Ovary (tissue), 9 donors: Measurements from ENCODE around the gene CD8B2. TPM values are rescaled to one million over a fixed set of nuclear protein-coding genes. Genes with fewer than 3 reads are reported as not detected.

Experiments used
- DNase-seq, 5 donors: peaks; one replicate each; pipeline ENCODE4 v3.0.0-alpha.2; 2019 to 2020
- H3K27ac ChIP-seq, 2 donors: fragments of 200-600 bp; one replicate each; pipeline versions ENCODE4 v1.5.1 to v1.8.0; 2019 to 2022
- H3K27me3 ChIP-seq: fragments of 200-600 bp; one replicate; pipeline ENCODE4 v1.8.0; 2022
- H3K36me3 ChIP-seq: fragments of 200-600 bp; sonication (generic); one replicate; pipeline ENCODE4 v1.5.1; 2019
- H3K4me1 ChIP-seq: one replicate; pipeline ENCODE4 v1.8.1; 2013; ENCODE audit warnings: mild to moderate bottlenecking, moderate library complexity; ENCODE audit not compliant: insufficient read depth
- H3K4me3 ChIP-seq: fragments of 200-600 bp; sonication (generic); one replicate; pipeline ENCODE4 v1.5.1; 2017
- H3K9me3 ChIP-seq, 2 donors: fragments of 200-600 bp in 1 of 2; sonication (generic) in 1 of 2; one replicate each; pipeline versions ENCODE4 v1.5.1 to v1.8.1; 2013 to 2019; ENCODE audit warnings: mild to moderate bottlenecking in 1 of 2, moderate library complexity in 1 of 2
- EP300 ChIP-seq: sonication (generic); formaldehyde crosslinking; IDR thresholded peaks from one replicate; pipeline ENCODE4 v1.6.1; 2017; ENCODE audit warnings: antibody characterized with exemption
- POLR2A ChIP-seq: fragments of 450-650 bp; IDR thresholded peaks from one replicate; pipeline ENCODE4 v1.6.1; 2017; ENCODE audit warnings: antibody characterized with exemption, mild to moderate bottlenecking, moderate library complexity
- WGBS, 3 donors: extraction: QIAGEN DNeasy Blood & Tissue Kit in 1 of 3; methylation state at CpG; one replicate each; pipeline versions ENCODE4 v1.1.5 to v1.1.7; 2013 to 2017; 5-methylcytosine and 5-hydroxymethylcytosine counted together
- intact Hi-C, 4 donors: fragments of 100-400 bp; cut with DNase I; formaldehyde crosslinking; loops; one replicate each; pipeline versions ENCODE4 v1.11.0 to v1.15.1; 2022 to 2023
- polyA plus RNA-seq, 2 donors: library from polyadenylated mRNA; stranded (reverse); fragments of 200-250 nt in 1 of 2; fragments of 350-450 nt in 1 of 2; fragmentation: Illumina TruSeq in 1 of 2; extraction: RNeasy Lipid Tissue Mini Kit (QIAGEN cat#74804) in 1 of 2; gene quantifications; one replicate each; pipeline ENCODE4 v1.2.3, GENCODE V29; 2013 to 2014
- total RNA-seq, 7 donors: library from RNA; depleted of rRNA in 2 of 7; stranded (reverse); fragments of >200 nt in 2 of 7; fragmentation: NEBNext Ultra II Directional in 3 of 7; extraction: Animal tissue kit (Norgen Biotek cat#: 25700) in 3 of 7; gene quantifications; one replicate each; pipeline versions ENCODE4 v1.1.0 to v1.2.4, GENCODE V29; 2016 to 2023
- TF ChIP-seq, protein P1 (sequence below), 3 donors: fragments of 450-650 bp in 2 of 3; fragments of 200-600 bp in 1 of 3; IDR thresholded peaks; one replicate each; pipeline versions ENCODE4 v1.5.1 to v1.8.0; 2016 to 2022; ENCODE audit warnings: antibody characterized with exemption in 3 of 3, mild to moderate bottlenecking in 1 of 3
- donor health status: DM: no; HTN: no; CAD: no; lungs with moderate emphysema.
- donor health status: DM: no; HTN: no; CAD: no.
- donor health status: Bipolar disorder and iron deficiency.
- donor health status: DM: yes; HTN: yes; CAD: no.
- donor health status: DM: no; HTN: no; CAD: no.
- donor health status: DM: yes; HTN: yes; CAD: no.

The CD8B2 gene
- total and polyA plus RNA-seq, 9 donors: 0.07 TPM; not detected in 8

- DNase-seq: no peak
- no peaks in the 10 kb centered on the region for H3K36me3 ChIP-seq
- no peaks in the 10 kb centered on the region for H3K9me3 ChIP-seq
- H3K27me3 ChIP-seq: no peaks in the 10 kb centered on the region
- no peaks in the 10 kb centered on the region for H3K4me1 ChIP-seq
- intact Hi-C loops: loop anchor here in 1 of 4 donors (10.0 kb wide), 1 partner anchor 443 kb away; no protein-coding TSS in a partner anchor
- no peak for TF ChIP-seq POLR2A
- TF ChIP-seq, protein P1, sequence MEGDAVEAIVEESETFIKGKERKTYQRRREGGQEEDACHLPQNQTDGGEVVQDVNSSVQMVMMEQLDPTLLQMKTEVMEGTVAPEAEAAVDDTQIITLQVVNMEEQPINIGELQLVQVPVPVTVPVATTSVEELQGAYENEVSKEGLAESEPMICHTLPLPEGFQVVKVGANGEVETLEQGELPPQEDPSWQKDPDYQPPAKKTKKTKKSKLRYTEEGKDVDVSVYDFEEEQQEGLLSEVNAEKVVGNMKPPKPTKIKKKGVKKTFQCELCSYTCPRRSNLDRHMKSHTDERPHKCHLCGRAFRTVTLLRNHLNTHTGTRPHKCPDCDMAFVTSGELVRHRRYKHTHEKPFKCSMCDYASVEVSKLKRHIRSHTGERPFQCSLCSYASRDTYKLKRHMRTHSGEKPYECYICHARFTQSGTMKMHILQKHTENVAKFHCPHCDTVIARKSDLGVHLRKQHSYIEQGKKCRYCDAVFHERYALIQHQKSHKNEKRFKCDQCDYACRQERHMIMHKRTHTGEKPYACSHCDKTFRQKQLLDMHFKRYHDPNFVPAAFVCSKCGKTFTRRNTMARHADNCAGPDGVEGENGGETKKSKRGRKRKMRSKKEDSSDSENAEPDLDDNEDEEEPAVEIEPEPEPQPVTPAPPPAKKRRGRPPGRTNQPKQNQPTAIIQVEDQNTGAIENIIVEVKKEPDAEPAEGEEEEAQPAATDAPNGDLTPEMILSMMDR (IDR thresholded peaks at IDR 0.05): no peak
- TF ChIP-seq EP300: no peak
- H3K4me3 ChIP-seq: no peak overlapping the region
- 25 to 42% (median 27%) methylated on average over 14 of the region's 14 CpGs for WGBS, 3 donors
- no peak overlapping the region for H3K27ac ChIP-seq
Observed at GRCh38 chr2:106547164-106547903, 60.2 kb downstream of the CD8B2 start.

DNA sequence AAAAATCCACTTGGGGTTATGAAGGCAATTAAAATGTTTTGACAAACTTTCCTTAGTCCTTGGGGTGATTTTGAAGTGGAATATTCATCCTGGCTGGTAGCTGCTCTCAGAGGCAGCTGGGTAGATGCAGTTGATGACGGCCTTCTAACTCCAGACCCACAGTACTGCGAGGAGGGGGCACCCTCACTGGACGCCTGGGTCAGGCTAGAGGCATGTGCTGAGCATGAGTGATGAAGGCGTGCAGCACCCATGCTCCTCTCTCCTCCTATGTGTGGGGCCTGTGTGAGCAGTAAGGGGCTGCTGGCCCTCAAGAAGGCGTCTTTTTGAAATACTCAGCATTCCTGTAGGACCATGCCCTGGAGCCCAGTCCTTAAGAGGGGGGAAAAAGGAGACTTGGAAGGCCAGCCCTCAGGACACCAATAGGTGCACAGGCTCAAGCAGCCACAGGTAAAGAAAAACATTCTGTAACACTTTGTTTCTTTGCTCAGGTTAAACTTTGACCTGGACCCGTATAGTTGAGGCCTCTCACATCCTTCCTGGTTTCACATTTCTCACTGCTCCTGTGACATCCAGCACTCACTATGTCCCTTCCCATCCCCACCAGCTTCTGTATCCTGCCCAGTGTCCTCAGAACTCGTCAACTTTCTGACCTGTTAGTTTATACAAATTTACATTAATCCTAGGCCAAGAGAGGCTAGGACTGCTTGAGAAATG, 64.4 kb downstream of the CD8B2 start:
- Histone ChIP-seq H3K9me3 (no peaks in the 10 kb centered on the region), H3K4me1 (no peaks in the 10 kb centered on the region), H3K27ac (no peak overlapping the region), H3K36me3 (no peaks in the 10 kb centered on the region), H3K4me3 (no peak overlapping the region), H3K27me3 (no peaks in the 10 kb centered on the region)
- intact Hi-C loops: no loop called here
- WGBS, 3 donors: 69 to 75% (median 69%) methylated on average over 7 of the region's 7 CpGs
- DNase-seq: no peak
- TF ChIP-seq POLR2A (no peak), EP300 (no peak)
- TF ChIP-seq, protein P1 (IDR thresholded peaks at IDR 0.05): no peak

DNA sequence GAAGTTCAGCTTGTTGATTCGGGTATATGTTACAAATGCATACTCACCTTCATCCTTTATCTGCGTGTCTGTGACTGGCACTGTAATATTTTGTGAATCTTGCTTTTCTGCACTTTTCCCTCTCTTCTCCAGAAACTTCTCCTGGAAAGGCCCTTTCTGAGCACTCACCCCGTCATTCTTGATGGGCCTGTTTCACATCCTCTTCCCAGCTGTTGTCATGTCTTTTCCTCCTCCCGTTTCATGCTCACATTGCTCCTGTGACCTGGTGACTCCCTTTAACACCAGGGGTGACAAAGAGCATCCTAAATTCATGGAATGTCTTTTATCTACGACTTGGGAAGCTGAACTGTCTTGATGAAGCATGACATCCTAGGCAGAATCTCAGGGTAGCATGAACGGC, 65.8 kb downstream of the CD8B2 start:
- no peaks in the 10 kb centered on the region for H3K4me1 ChIP-seq
- WGBS, 3 donors: 62 to 68% (median 66%) methylated on average over 6 of the region's 6 CpGs
- TF ChIP-seq, protein P1 (IDR thresholded peaks at IDR 0.05): no peak
- TF ChIP-seq EP300: no peak
- no peak for TF ChIP-seq POLR2A
- no peaks in the 10 kb centered on the region for H3K36me3 ChIP-seq
- no peak for DNase-seq
- H3K27me3 ChIP-seq: no peaks in the 10 kb centered on the region
- no peak overlapping the region for H3K4me3 ChIP-seq
- H3K9me3 ChIP-seq: no peaks in the 10 kb centered on the region
- H3K27ac ChIP-seq: no peak overlapping the region
- intact Hi-C loops: no loop called here

GRCh38 chr2:106553321-106553720, 66.2 kb downstream of the CD8B2 start:
- H3K9me3 ChIP-seq: no peaks in the 10 kb centered on the region
- no peaks in the 10 kb centered on the region for H3K4me1 ChIP-seq
- no peak overlapping the region for H3K4me3 ChIP-seq
- DNase-seq: no peak
- TF ChIP-seq POLR2A (no peak), EP300 (no peak)
- TF ChIP-seq, protein P1 (IDR thresholded peaks at IDR 0.05): no peak
- no peaks in the 10 kb centered on the region for H3K27me3 ChIP-seq
- H3K36me3 ChIP-seq: no peaks in the 10 kb centered on the region
- 46 to 55% (median 53%) methylated on average over 6 of the region's 6 CpGs for WGBS, 3 donors
- intact Hi-C loops: no loop called here
- no peak overlapping the region for H3K27ac ChIP-seq
